MM.1S (cell line): Measurements from ENCODE around the gene CRIP2.

Source experiments
- DNase-seq: peaks from one replicate; pipeline ENCODE4 v3.0.0-alpha.2; 2015
- H2AFZ ChIP-seq: fragments of 300-600 bp; sonication (generic); 2 replicates; pipeline ENCODE4 v1.6.0; 2016; ENCODE audit warnings: antibody characterized with exemption, low read length
- H3F3A ChIP-seq: fragments of 300-600 bp; sonication (generic); 2 replicates; pipeline ENCODE4 v1.6.1; 2016; ENCODE audit warnings: mild to moderate bottlenecking, antibody characterized with exemption, low read length, moderate library complexity, mixed read lengths; ENCODE audit not compliant: insufficient read depth
- H3K27ac ChIP-seq: fragments of 300-600 bp; sonication (generic); 2 replicates; pipeline ENCODE4 v1.5.1; 2016; ENCODE audit warnings: mild to moderate bottlenecking, low read length
- H3K27me3 ChIP-seq: fragments of 300-600 bp; sonication (generic); replicated peaks from 2 replicates; pipeline ENCODE4 v1.6.0; 2016; ENCODE audit warnings: low read length; ENCODE audit not compliant: insufficient read depth
- H3K36me3 ChIP-seq: fragments of 300-600 bp; sonication (generic); replicated peaks from 2 replicates; pipeline ENCODE4 v1.6.1; 2016; ENCODE audit warnings: mild to moderate bottlenecking, low read length, mixed read lengths; ENCODE audit not compliant: insufficient read depth
- H3K4me1 ChIP-seq: fragments of 300-600 bp; sonication (generic); 2 replicates; pipeline ENCODE4 v1.6.1; 2016; ENCODE audit warnings: low read length, mixed read lengths
- H3K4me2 ChIP-seq: fragments of 300-600 bp; sonication (generic); 2 replicates; pipeline ENCODE4 v1.6.0; 2016; ENCODE audit warnings: low read depth, low read length
- H3K4me3 ChIP-seq: fragments of 300-600 bp; sonication (generic); 2 replicates; pipeline ENCODE4 v1.5.1; 2016; ENCODE audit warnings: low read length, mixed read lengths
- H3K79me2 ChIP-seq: fragments of 300-600 bp; sonication (generic); 2 replicates; pipeline ENCODE4 v1.6.1; 2016; ENCODE audit warnings: mixed run types, low read length, mixed read lengths
- H3K9ac ChIP-seq: fragments of 300-600 bp; sonication (generic); 2 replicates; pipeline ENCODE4 v1.6.1; 2016; ENCODE audit warnings: low read length, mixed read lengths
- H3K9me2 ChIP-seq: fragments of 300-600 bp; sonication (generic); replicated peaks from 2 replicates; pipeline ENCODE4 v1.6.1; 2016; ENCODE audit warnings: mild to moderate bottlenecking, low read length, mixed read lengths; ENCODE audit not compliant: insufficient read depth
- H3K9me3 ChIP-seq: fragments of 300-600 bp; sonication (generic); replicated peaks from 2 replicates; pipeline ENCODE4 v1.6.1; 2016; ENCODE audit warnings: mild to moderate bottlenecking, low read length, mixed read lengths; ENCODE audit not compliant: insufficient read depth
- H4K20me1 ChIP-seq: fragments of 300-600 bp; sonication (generic); 2 replicates; pipeline ENCODE4 v1.6.1; 2016; ENCODE audit warnings: mild to moderate bottlenecking, low read length, moderate library complexity, mixed read lengths; ENCODE audit not compliant: insufficient read depth
- EZH2 ChIP-seq: fragments of 300-600 bp; sonication (generic); optimal IDR thresholded peaks from 2 replicates; pipeline ENCODE3; 2017; ENCODE audit warnings: low read depth, mild to moderate bottlenecking, antibody characterized with exemption, low read length, mixed read lengths
- EZH2phosphoT487 ChIP-seq: fragments of 300-600 bp; sonication (generic); IDR thresholded peaks from 2 replicates; pipeline ENCODE4 v1.6.1; 2018; ENCODE audit warnings: antibody characterized with exemption, low read length
- TF ChIP-seq, protein P1 (sequence below): fragments of 300-600 bp; sonication (generic); IDR thresholded peaks from 2 replicates; pipeline ENCODE4 v1.5.1; 2016; ENCODE audit warnings: antibody characterized with exemption, low read length, mixed read lengths

CRIP2 gene

DNA sequence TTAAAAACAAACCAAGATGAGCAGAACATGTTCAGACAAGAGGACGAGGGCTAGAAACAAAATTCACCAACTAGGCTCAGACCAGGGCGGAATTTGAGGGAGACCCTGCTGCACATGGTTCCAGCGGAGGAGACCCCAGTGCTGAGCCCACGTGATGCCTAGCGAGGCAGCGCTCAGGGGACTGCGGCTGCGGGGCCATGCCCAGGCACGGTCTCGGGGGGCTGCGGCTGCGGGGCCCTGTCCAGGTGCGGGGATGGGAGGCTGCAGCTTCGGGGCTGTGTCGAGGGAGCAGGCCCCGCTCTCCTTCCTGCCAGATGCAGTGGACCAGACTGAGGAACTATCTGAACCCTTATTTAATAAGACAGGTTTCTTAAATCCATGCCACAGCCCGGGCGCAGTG, 12.7 kb upstream of the CRIP2 start:
- Histone ChIP-seq H3K9me2 (no peaks in the 10 kb centered on the region), H3K4me2 (no peak overlapping the region), H2AFZ (no peak overlapping the region), H3K9me3 (no peaks in the 10 kb centered on the region), H3K4me1 (no peaks in the 10 kb centered on the region), H3K4me3 (no peak overlapping the region), H3K79me2 (no peaks in the 10 kb centered on the region), H4K20me1 (no peaks in the 10 kb centered on the region), H3K36me3 (no peaks in the 10 kb centered on the region), H3F3A (no peaks in the 10 kb centered on the region), H3K27me3 (no peaks in the 10 kb centered on the region), H3K9ac (no peak overlapping the region), H3K27ac (no peak overlapping the region)
- TF ChIP-seq EZH2 (no peak), EZH2phosphoT487 (no peak)
- TF ChIP-seq, protein P1, sequence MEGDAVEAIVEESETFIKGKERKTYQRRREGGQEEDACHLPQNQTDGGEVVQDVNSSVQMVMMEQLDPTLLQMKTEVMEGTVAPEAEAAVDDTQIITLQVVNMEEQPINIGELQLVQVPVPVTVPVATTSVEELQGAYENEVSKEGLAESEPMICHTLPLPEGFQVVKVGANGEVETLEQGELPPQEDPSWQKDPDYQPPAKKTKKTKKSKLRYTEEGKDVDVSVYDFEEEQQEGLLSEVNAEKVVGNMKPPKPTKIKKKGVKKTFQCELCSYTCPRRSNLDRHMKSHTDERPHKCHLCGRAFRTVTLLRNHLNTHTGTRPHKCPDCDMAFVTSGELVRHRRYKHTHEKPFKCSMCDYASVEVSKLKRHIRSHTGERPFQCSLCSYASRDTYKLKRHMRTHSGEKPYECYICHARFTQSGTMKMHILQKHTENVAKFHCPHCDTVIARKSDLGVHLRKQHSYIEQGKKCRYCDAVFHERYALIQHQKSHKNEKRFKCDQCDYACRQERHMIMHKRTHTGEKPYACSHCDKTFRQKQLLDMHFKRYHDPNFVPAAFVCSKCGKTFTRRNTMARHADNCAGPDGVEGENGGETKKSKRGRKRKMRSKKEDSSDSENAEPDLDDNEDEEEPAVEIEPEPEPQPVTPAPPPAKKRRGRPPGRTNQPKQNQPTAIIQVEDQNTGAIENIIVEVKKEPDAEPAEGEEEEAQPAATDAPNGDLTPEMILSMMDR, result no peak
- DNase-seq, result no peak

DNA sequence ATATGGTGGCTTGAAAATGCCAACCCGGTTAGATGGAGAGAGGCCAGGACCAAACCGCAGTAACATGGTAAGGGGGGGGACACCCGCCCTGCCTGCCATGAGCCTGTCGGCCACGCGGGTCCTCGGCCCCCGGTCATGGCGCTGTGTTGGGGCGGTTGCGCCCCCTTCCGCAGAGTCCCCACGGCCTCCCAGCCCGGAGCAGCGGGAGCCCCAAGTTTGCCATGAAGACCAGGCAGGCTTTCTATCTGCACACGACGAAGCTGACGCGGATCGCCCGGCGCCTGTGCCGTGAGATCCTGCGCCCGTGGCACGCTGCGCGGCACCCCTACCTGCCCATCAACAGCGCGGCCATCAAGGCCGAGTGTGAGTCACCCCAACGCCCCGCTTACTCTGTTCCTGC, 10.1 kb upstream of the CRIP2 start:
- Histone ChIP-seq H2AFZ (no peak overlapping the region), H3K9me2 (no peaks in the 10 kb centered on the region), H3K4me3 (no peak overlapping the region), H3K9me3 (no peaks in the 10 kb centered on the region), H3K36me3 (no peaks in the 10 kb centered on the region), H4K20me1 (no peaks in the 10 kb centered on the region), H3K27me3 (no peaks in the 10 kb centered on the region), H3K9ac (no peak overlapping the region), H3K27ac (no peak overlapping the region), H3K4me2 (no peak overlapping the region), H3K4me1 (no peaks in the 10 kb centered on the region), H3F3A (no peaks in the 10 kb centered on the region), H3K79me2 (no peaks in the 10 kb centered on the region)
- DNase-seq, result no peak
- TF ChIP-seq EZH2phosphoT487 (no peak), EZH2 (no peak)
- TF ChIP-seq, protein P1, result no peak

DNA sequence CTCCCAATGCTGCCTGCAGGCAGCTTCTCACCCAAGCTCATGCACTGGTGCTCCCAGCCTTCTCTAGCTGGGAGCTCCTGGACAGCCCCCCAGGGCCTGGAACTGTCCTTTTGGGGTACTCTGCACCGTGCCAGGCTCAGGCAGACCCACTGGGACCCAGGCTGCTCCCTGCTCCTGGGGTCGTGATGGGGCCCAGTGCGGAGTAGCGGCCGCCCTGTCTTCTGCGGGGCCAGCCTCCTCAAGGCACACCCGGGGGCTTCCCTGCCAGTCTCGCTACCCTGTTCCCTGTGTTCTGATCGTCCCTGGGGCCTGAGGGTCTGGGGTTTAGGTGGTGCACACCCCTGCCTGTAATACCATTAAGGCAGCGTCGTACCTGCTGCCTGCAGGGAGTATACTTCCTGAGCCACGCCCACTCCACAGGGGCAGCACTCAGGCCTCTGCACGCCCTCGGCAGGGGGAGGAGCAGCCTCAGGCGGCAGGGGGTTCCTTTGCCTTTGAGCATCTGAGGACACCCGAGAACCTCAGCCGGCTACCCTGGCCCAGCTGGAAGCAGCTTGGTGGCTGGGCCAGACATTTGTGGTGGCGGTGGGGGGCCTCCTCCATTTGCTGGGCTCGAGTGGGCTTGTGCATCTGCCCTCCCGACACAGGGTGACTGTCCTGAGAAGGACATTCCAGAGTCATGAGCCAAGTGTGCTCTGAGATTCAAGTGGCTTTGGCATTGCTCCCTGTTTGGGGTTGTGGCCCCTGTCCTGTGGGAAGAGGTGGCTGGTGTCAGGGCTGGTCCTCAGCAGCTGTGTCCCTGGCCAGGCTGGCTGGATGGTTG, 9.2 kb upstream of the CRIP2 start:
- no peaks in the 10 kb centered on the region for H3K79me2 ChIP-seq
- no peaks in the 10 kb centered on the region for H3F3A ChIP-seq
- no peak overlapping the region for H3K4me2 ChIP-seq
- H3K9me2 ChIP-seq, result no peaks in the 10 kb centered on the region
- H3K27me3 ChIP-seq, result no peaks in the 10 kb centered on the region
- no peak overlapping the region for H3K9ac ChIP-seq
- H3K4me1 ChIP-seq, result no peaks in the 10 kb centered on the region
- H2AFZ ChIP-seq, result no peak overlapping the region
- TF ChIP-seq, protein P1, result no peak
- no peak for TF ChIP-seq EZH2phosphoT487
- no peak for TF ChIP-seq EZH2
- H3K27ac ChIP-seq, result no peak overlapping the region
- no peaks in the 10 kb centered on the region for H4K20me1 ChIP-seq
- H3K9me3 ChIP-seq, result no peaks in the 10 kb centered on the region
- no peaks in the 10 kb centered on the region for H3K36me3 ChIP-seq
- H3K4me3 ChIP-seq, result no peak overlapping the region
- DNase-seq, result no peak
